ENCODE results near the gene ADIRF. TPM values are rescaled to one million over a fixed set of nuclear protein-coding genes. Genes with fewer than 3 reads are reported as not detected.

The ADIRF gene
- total RNA-seq, 2 experiments from 2014 or later, result not detected

- intact Hi-C loops (cut with micrococcal nuclease; ENCODE audit: unreplicated experiment), result no loop called here
- H3K4me1 ChIP-seq (ENCODE audit: insufficient read depth, low read length, poor library complexity, severe bottlenecking), result no peaks in the 10 kb centered on the region
- H4K20me1 ChIP-seq (ENCODE audit: insufficient read depth, low read length), result no peaks in the 10 kb centered on the region
- H3K27ac ChIP-seq (ENCODE audit: low read depth, low read length, poor library complexity, severe bottlenecking), result no peak overlapping the region
- H3K9me2 ChIP-seq (ENCODE audit: insufficient read depth, low read length), result no peaks in the 10 kb centered on the region
- no peak overlapping the region for H3K4me3 ChIP-seq (ENCODE audit: low read depth, low read length, poor library complexity, severe bottlenecking)
- ChIA-PET POLR2A (no interaction called here), CTCF (ENCODE audit: unreplicated experiment) (no interaction called here)
- H3K4me2 ChIP-seq (ENCODE audit: low read length), result no peak overlapping the region
- TF ChIP-seq CTCF (conservative IDR thresholded peaks at IDR 0.05; ENCODE audit: low read length) (no peak), EZH2phosphoT487 (IDR thresholded peaks at IDR 0.05; ENCODE audit: borderline replicate concordance, low read depth, low read length) (no peak)
- H3K79me2 ChIP-seq (ENCODE audit: insufficient read depth, low read depth, low read length), result no peaks in the 10 kb centered on the region
- no peaks in the 10 kb centered on the region for H3K9me3 ChIP-seq (ENCODE audit: low read length)
- BruUV-seq (replicated peaks), result no TSS peak
- no peak for DNase-seq (ENCODE audit: low spot score)
- no peaks in the 10 kb centered on the region for H3K36me3 ChIP-seq (ENCODE audit: insufficient read depth, low read length)
- no peak overlapping the region for H2AFZ ChIP-seq (ENCODE audit: low read length)
These were observed 11.3 kb upstream of the ADIRF start for GRCh38 chr10:86956848-86957448.

GRCh38 chr10:86957471-86958115 is 10.7 kb upstream of the ADIRF start, which contains the start of gene MMRN2:
TSS of gene MMRN2 (minus strand) at chr10:86957615. CDS start at chr10:86957541, 74 bp downstream.
- Histone ChIP-seq H3K9me3 (ENCODE audit: low read length) (no peaks in the 10 kb centered on the region), H3K27ac (ENCODE audit: low read depth, low read length, poor library complexity, severe bottlenecking) (no peak within 1 kb of the TSS), H3K9me2 (ENCODE audit: insufficient read depth, low read length) (no peaks in the 10 kb centered on the region), H3K36me3 (ENCODE audit: insufficient read depth, low read length) (no peaks in the 10 kb centered on the region), H3K4me1 (ENCODE audit: insufficient read depth, low read length, poor library complexity, severe bottlenecking) (no peaks in the 10 kb centered on the region), H3K79me2 (ENCODE audit: insufficient read depth, low read depth, low read length) (no peaks in the 10 kb centered on the region), H4K20me1 (ENCODE audit: insufficient read depth, low read length) (no peaks in the 10 kb centered on the region), H2AFZ (ENCODE audit: low read length) (no peak within 1 kb of the TSS), H3K4me3 (ENCODE audit: low read depth, low read length, poor library complexity, severe bottlenecking) (no peak within 1 kb of the TSS), H3K4me2 (ENCODE audit: low read length) (no peak within 1 kb of the TSS)
- TF ChIP-seq EZH2phosphoT487 (IDR thresholded peaks at IDR 0.05; ENCODE audit: borderline replicate concordance, low read depth, low read length) (no peak), CTCF (conservative IDR thresholded peaks at IDR 0.05; ENCODE audit: low read length) (no peak)
- ChIA-PET CTCF (ENCODE audit: unreplicated experiment) (no interaction called here), POLR2A (no interaction called here)
- BruUV-seq (replicated peaks), result no TSS peak
- no peak for DNase-seq (ENCODE audit: low spot score)
- intact Hi-C loops (cut with micrococcal nuclease; ENCODE audit: unreplicated experiment), result no loop called here
